GM12873 (cell line): ENCODE measurements around the gene DES.

Source experiments
- CTCF ChIP-seq: IDR thresholded peaks from 2 replicates; pipeline ENCODE4 v1.5.1; 2012; ENCODE audit warnings: low read depth, mild to moderate bottlenecking, moderate library complexity, low read length, control low read depth; ENCODE audit not compliant: insufficient read depth; ENCODE audit errors: missing control alignments

DES gene

GRCh38 chr2:219416938-219417337, 1.2 kb upstream of the DES start:
- no peak for TF ChIP-seq CTCF

GRCh38 chr2:219417374-219417773, 803 bp upstream of the DES start:
- no peak for TF ChIP-seq CTCF

- no peak for TF ChIP-seq CTCF
Observed at GRCh38 chr2:219419012-219419324, 791 bp downstream of the DES start.

GRCh38 chr2:219419331-219420197, 1.4 kb downstream of the DES start:
- TF ChIP-seq CTCF = no peak

- no peak for TF ChIP-seq CTCF
Observed at GRCh38 chr2:219420687-219421086, 2.5 kb downstream of the DES start.

- TF ChIP-seq CTCF = no peak
Observed at GRCh38 chr2:219421323-219421722, 3.1 kb downstream of the DES start.

- TF ChIP-seq CTCF = no peak
Observed at GRCh38 chr2:219422952-219423534, 4.9 kb downstream of the DES start.
